HG03196 (cell line): ENCODE data around the gene ARFGAP1.
"Not testable (repeated sequence)": the region's sequence is repeated elsewhere in the genome, so short reads cannot be mapped to it uniquely, and the experiment has no call there.

ENCODE experiments used
- ATAC-seq: cut with Tn5 transposase; IDR thresholded peaks from one replicate; pipeline ENCODE4 v1.9.1; 2021; ENCODE audit not compliant: unreplicated experiment

The ARFGAP1 gene

GRCh38 chr20:63240004-63240403 is 32.6 kb upstream of the ARFGAP1 start:
- ATAC-seq, result no peak

DNA sequence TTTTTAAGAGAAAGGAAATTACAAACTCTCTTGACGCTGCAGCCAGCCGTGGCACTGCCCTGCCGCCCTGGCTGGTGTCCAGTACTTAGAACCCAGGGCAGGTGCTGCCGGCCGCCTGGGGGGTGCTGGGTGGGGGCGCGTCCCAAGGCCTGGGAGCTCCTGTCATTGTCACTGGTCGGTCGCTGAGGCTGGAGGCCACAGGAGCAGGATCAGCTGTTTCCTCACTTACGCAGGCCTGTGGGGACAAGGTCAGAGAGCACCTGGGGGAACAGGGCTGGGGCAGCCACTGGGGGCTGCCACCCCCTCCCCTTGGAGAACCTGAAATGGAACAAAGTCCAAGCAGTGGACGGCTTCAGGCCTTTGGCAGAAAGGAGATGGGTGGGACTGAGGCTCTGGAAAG is 31.3 kb upstream of the ARFGAP1 start:
- no peak for ATAC-seq

- ATAC-seq, result no peak
These were observed 29.9 kb upstream of the ARFGAP1 start for GRCh38 chr20:63242736-63243135.

DNA sequence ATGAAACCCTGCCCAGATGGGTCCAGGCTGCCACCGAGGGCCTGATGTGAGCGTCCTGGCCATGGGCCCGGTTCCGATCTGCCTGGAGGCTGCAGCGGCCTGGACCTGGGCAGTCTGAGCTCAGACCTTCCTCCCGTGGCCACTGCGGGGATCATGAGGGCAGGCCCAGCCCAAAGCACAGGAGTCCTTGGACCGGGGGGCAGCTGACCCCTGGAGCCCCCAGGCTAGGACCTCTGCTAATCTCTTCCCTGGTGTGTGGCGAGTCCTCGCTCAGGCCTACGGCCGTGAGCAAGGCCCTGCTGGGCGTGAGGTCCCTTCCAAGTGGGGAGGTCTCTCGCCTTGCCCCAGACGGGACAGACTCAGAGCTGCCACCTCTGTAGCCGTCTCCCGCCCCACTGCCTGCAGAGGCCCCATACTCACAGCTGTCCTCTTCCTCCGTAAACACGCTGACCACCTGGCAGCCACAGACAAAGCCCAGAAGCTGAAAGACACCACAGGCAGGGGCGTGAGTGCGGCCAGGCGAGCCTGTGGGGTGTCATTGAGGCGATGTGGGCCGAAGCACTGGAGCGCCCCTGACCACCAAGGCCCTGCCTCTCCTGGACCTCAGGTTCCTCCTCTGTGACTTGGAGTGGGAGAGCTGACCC is 28.9 kb upstream of the ARFGAP1 start:
- ATAC-seq, result no peak

GRCh38 chr20:63244468-63244867 is 28.1 kb upstream of the ARFGAP1 start:
- ATAC-seq, result no peak

- ATAC-seq, result no peak
These were observed 25.9 kb upstream of the ARFGAP1 start for GRCh38 chr20:63246490-63247288.

- ATAC-seq, result no peak
These were observed 24.9 kb upstream of the ARFGAP1 start for GRCh38 chr20:63247671-63248228.

DNA sequence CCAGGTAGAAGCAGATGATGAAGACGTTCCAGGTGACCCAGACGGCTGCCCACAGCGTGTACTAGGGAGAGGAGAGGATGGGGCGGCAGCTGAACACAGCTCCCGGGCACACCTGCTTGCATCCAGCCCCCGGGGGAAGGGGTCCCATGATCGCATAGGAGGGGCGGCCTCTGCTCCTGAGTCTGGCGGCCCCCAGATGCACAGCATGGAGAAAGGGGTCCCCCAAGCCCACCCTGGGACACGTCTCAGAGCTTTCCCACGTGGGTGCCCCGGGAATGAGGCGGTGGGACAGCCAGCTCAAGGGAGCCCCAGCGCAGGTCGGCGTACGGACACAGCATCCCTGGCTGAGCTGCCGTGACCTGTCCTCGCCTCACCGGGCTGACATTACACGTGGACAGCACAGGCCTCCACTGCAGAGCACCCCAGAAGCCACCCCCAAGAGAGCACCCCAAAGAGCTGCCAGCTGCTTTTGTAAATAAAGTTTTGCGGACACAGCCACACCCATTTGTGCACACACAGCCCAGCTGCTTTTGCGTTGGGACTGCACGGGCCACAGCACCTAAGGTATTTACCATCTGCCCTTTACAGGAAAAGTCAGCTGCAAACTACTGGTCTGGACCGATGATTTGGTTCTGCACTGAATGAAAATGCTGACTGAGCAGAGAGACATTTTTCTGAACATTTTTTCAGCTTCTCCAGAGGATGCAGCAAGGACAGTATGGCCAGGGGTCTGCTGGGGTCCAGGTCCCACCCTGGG is 23.6 kb upstream of the ARFGAP1 start:
- ATAC-seq, result no peak

- no peak for ATAC-seq
These were observed 22.7 kb upstream of the ARFGAP1 start for GRCh38 chr20:63249891-63250290.

- ATAC-seq, result not testable (repeated sequence)
These were observed 21.3 kb upstream of the ARFGAP1 start for GRCh38 chr20:63251350-63251749.

DNA sequence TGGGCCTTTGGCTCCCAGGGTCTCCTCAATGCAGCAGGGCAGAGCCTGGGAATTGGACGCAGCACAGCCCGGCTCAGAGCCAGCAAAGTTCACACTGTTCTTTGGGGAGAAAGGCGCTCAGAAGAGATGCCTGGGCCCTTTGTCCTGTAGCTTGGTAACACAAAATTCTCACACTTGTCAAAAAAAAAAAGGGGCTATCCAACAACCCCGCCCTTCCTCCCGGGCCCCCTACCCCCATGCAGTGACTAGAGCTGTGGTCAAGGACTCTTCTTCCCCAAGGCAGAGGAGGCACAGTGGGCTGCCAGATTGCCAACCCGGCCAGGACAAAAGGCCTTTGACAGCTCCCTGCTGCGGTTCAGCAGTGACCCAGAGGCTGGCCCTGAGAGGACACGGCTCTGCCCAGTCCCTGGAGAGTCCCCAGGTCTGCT is 20.3 kb upstream of the ARFGAP1 start:
- ATAC-seq, result no peak

DNA sequence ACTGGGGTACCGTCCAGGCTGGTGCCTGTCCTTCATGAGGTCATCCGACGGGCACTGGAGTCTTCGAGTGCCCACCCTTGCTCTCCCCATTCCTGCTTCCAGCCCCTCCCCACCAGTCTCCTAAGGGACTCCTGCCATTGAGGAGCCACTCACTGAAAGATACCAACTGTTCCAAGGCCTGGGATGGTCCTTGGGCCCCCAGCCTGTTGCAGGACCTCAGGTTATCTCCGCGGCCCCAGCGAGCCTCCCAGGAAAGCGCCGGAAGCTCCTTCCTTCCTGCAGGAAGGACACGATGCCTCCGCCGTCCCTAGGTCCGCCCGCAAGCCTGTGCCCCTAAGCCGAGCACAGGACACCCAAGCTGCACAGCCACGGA is 19.6 kb upstream of the ARFGAP1 start:
- ATAC-seq, result no peak

DNA sequence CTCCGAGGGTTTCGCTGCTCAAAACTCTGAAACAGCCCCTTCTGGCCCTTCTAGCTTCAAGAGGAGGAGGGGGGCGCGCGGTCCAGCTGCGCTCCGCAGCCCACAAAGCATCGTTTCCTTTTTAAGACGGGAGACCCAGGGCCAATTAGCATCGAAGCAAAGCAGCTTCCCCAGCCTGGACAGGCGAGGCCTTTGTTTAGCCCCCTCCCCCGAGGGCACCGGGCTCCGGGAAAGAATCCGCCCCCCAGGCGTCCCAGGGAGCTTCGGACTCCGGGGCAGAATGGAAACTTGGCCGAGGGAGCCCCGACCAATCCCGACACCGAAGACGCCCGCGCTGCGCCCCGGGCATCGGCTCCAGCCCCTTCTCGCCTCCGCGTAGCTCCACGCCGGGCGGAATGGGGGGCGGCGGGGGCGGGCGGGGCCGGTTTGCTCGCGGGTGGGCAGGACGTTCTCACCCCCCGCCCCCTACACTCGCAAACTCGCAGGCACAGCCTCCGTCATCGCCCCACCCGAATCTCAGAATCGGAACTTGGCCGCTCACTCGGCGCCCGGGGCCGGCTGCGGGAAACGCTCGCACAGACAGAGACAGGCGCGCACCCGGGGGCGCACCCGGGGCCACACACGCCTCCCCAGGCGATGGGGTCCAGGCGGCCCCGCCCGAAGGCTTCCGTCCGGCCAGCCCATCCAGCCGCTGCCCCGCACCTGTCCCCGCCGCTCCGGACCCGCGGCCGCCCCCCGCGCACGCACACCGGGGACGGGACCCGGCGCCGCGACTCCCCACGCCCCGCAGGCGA is 19.0 kb upstream of the ARFGAP1 start:
- no peak for ATAC-seq

DNA sequence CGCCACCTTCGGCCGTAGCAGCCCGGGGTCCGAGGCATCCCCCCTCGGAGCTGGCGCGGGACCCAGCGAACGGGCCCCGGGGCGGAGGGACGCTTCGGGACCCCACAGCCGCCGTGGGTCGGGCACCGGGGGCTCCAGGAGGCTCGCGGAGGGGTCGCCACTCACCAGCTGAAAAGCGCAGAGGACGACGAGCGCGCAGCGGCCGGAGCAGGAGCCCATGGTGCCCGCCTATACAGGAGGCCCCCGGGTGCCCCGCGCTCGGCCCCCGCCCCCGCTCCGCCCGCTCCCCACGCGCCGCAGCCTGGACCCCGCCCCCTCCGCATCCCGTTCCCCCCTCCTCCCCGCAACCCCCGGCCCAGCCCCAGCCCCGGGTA is 18.4 kb upstream of the ARFGAP1 start, which contains the start of gene NKAIN4:
Gene NKAIN4, minus strand, starts transcription at position 232 of the 374 bp plus-strand sequence. Its CDS starts 13 bp downstream, at position 219.
- ATAC-seq, result no peak

DNA sequence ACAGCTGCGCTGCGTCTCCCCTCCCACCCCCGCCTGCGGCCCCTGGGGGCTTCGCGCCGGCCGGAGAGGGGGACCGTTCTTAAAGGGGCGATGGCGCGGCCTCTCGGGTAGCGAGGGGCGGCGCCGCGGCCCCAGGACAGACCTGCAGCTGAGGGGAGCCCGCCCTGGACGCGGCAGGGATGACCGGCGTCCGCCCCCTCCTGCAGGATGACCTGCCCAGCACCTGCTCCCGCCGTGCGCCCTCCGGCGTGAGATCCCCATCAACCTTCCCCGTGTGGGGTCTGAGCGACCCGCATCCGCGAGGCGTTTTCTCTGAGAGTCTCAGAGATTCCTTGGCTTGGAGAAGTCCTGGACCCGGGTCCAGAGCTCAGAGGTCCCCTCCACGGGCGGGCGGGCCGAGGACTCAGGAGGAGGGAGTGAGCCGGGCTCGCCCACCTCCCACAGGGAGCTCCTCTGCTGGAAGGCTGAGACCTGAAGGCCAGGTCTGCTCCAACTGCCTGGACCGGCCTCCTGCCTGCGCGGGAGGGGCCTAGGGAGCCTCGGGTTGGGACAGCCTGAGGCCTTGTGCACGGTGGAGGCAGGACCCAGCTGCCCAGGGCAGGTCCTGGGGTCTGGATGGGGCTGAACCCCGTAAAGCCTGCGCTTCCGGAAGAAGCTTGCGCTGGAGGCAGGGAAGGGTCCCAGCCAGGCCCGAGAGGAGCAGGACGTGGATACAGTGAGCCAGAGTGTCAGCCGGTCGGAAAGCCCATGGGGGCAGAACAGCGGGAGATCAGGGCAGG is 17.8 kb upstream of the ARFGAP1 start:
- no peak for ATAC-seq

- ATAC-seq, result no peak
These were observed 16.5 kb upstream of the ARFGAP1 start for GRCh38 chr20:63255931-63256704.

DNA sequence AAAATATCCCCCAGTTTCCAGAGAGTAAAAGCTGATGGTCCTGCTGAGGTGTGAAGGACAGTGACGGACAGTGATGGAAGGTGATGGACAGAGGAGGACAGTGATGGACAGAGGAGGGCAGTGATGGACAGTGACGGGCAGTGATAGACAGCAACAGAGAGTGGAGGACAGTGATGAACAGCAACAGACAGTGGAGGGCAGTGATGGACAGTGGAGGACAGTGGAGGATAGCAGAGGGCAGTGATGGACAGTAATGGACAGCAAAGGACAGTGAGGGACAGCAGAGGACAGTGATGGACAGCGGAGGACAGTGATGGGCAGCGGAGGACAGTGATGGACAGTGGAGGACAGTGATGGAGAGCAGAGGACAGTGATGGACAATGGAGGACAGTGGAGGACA is 15.7 kb upstream of the ARFGAP1 start:
- ATAC-seq, result no peak

- ATAC-seq, result no peak
These were observed 15.0 kb upstream of the ARFGAP1 start for GRCh38 chr20:63257629-63258028.

- ATAC-seq, result no peak
These were observed 13.8 kb upstream of the ARFGAP1 start for GRCh38 chr20:63258781-63259180.
